Right lung (tissue), 10 donors: ENCODE results near the gene EFNA3. TPM values are rescaled to one million over a fixed set of nuclear protein-coding genes. Genes with fewer than 3 reads are reported as not detected.

ENCODE experiments used
- DNase-seq, 2 donors: peaks; one replicate each; pipeline ENCODE4 v3.0.0-alpha.2; 2013
- long read RNA-seq, 8 donors: transcript quantifications; one replicate each; lab custom pipeline, GENCODE V29; 2026
- polyA plus RNA-seq, 5 donors: library from polyadenylated mRNA; unstranded; fragments of 120-200 nt; gene quantifications; one replicate each; pipeline versions ENCODE4 v1.2.1 to v1.2.3, GENCODE V29; 2013; ENCODE audit warnings: inconsistent platforms in 1 of 5, low replicate concordance in 1 of 5; ENCODE audit not compliant: insufficient read length in 5 of 5, insufficient read depth in 1 of 5

EFNA3 gene
- 1 to 10 TPM; 2.9 to 5.6 (median 4.3) TPM for polyA plus RNA-seq
- long read RNA-seq, donor 1, result 0 reads
- long read RNA-seq, donor 2, result 0 reads
- long read RNA-seq, donor 3, result 0 reads
- long read RNA-seq, donor 4, result 0 reads
- long read RNA-seq, donor 5, partial matches to known transcripts, result 0 of 2 reads
- long read RNA-seq, donor 5, other reads (novel, unspliced or antisense), result 0 of 2 reads
- long read RNA-seq, donor 6, partial matches to known transcripts, result 0 of 4 reads
- long read RNA-seq, donor 6, other reads (novel, unspliced or antisense), result 0 of 4 reads
- long read RNA-seq, donor 7, result 0 reads
- long read RNA-seq, donor 8, partial matches to known transcripts, result 0 of 1 reads
- long read RNA-seq, donor 8, other reads (novel, unspliced or antisense), result 0 of 1 reads

- DNase-seq, result no peak
Measured at GRCh38 chr1:155078469-155079209, at the start of gene EFNA3. Gene EFNA3 (plus strand): TSS chr1:155078837. CDS start chr1:155078942, 105 bp downstream.

- DNase-seq, result no peak
Measured at GRCh38 chr1:155029513-155030242, 49.0 kb upstream of the EFNA3 start.

GRCh38 chr1:155030243-155030795 is 48.3 kb upstream of the EFNA3 start:
- DNase-seq, result no peak

GRCh38 chr1:155030899-155031298 is 47.7 kb upstream of the EFNA3 start:
- no peak for DNase-seq

GRCh38 chr1:155032886-155033285 is 45.8 kb upstream of the EFNA3 start:
- no peak for DNase-seq

- no peak for DNase-seq
Measured at GRCh38 chr1:155033524-155033923, 45.1 kb upstream of the EFNA3 start, which contains the start of the genes DCST1 and DCST2. Gene DCST1 (plus strand): TSS chr1:155033824. CDS start chr1:155034037, 213 bp downstream. Gene DCST2 (minus strand): TSS chr1:155033781. CDS start chr1:155033701, 80 bp downstream.

GRCh38 chr1:155034318-155035208 is 44.1 kb upstream of the EFNA3 start:
- DNase-seq, result no peak

- DNase-seq, result no peak
Measured at GRCh38 chr1:155035936-155036335, 42.7 kb upstream of the EFNA3 start.

GRCh38 chr1:155037043-155037442 is 41.6 kb upstream of the EFNA3 start:
- DNase-seq, result no peak

- DNase-seq, result no peak
Measured at GRCh38 chr1:155037851-155038441, 40.7 kb upstream of the EFNA3 start.

- DNase-seq, result no peak
Measured at GRCh38 chr1:155038602-155039307, 39.9 kb upstream of the EFNA3 start.

- no peak for DNase-seq
Measured at GRCh38 chr1:155039308-155039669, 39.3 kb upstream of the EFNA3 start.

GRCh38 chr1:155040358-155041093 is 38.1 kb upstream of the EFNA3 start:
- no peak for DNase-seq

GRCh38 chr1:155042789-155043188 is 35.8 kb upstream of the EFNA3 start:
- DNase-seq, result no peak

- no peak for DNase-seq
Measured at GRCh38 chr1:155043301-155043702, 35.3 kb upstream of the EFNA3 start.

GRCh38 chr1:155043793-155044192 is 34.8 kb upstream of the EFNA3 start:
- no peak for DNase-seq

GRCh38 chr1:155044365-155044764 is 34.3 kb upstream of the EFNA3 start:
- DNase-seq, result no peak

GRCh38 chr1:155044812-155045657 is 33.6 kb upstream of the EFNA3 start:
- DNase-seq, result peak in 1 of 2 donors; percentile 55
